Esophagus muscularis mucosa (tissue), 3 donors: ENCODE results near the gene TREML4.

Experiments
- CTCF ChIP-seq, 3 experiments: fragments of 200-600 bp in 2 of 3; fragments of 450-650 bp in 1 of 3; sonication (generic) in 2 of 3; IDR thresholded peaks; one replicate each; pipeline ENCODE4 v1.5.1; 2017 to 2019; ENCODE audit warnings: antibody characterized with exemption in 3 of 3, mild to moderate bottlenecking in 2 of 3, moderate library complexity in 1 of 3
- POLR2A ChIP-seq: fragments of 450-650 bp; IDR thresholded peaks from one replicate; pipeline ENCODE4 v1.6.1; 2017; ENCODE audit warnings: antibody characterized with exemption, moderate library complexity, mild to moderate bottlenecking, low read depth

- TF ChIP-seq CTCF (IDR thresholded peaks at IDR 0.05) (no peak), POLR2A (no peak)
These were observed 49.0 kb upstream of the TREML4 start for GRCh38 chr6:41179163-41179562.
